Measurements from ENCODE around the gene E2F3. TPM values are rescaled to one million over a fixed set of nuclear protein-coding genes. Genes with fewer than 3 reads are reported as not detected.

Gene E2F3
- total and polyA plus RNA-seq, 2 donors (not counting 3 experiments of a cell fraction or from before 2014, with no cell fraction given) = 8.6 to 22.0 TPM

DNA sequence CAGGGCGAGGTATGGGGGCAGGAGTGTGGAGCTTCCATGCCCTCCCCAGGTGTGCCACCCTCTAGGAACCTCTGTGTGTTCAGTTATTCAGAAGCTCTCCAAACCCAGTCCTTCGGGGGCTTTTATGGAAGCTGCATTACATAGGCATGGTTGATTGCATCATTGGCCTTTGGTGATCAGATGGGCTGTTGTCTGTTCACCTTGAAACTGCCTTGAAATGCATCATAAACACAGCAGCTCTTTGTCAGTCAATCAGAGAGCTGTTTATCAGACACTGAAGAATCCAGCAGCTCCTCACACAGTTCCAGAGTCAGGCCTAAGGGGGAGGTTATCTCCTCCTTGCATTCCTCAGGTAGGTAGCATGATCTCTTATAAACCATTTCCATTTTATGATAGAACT lies 62.4 kb downstream of the E2F3 start:
- Histone ChIP-seq H3K9ac (replicated peaks; ENCODE audit: extremely low read depth, insufficient read depth, low read length) (no peak overlapping the region), H3K9me3 (replicated peaks; ENCODE audit: control insufficient read depth, insufficient read depth, low read length) (no peaks in the 10 kb centered on the region), H3K4me1 (ENCODE audit: control insufficient read depth, extremely low read depth, insufficient read depth, low read length) (no peaks in the 10 kb centered on the region), H4K20me1 (replicated peaks; ENCODE audit: control insufficient read depth, extremely low read depth, insufficient read depth, low read length) (peaks cover 2% of the 10 kb centered on the region), H3K27me3 (ENCODE audit: control insufficient read depth in 2 of 2, insufficient read depth in 2 of 2, low read length in 2 of 2) (no peaks in the 10 kb centered on the region), H3K9me1 (replicated peaks; ENCODE audit: control insufficient read depth, extremely low read depth, insufficient read depth, low read length) (no peaks in the 10 kb centered on the region), H3K79me2 (ENCODE audit: control insufficient read depth, insufficient read depth, low read length) (peaks cover 48% of the 10 kb centered on the region), H3K4me3 (replicated peaks in 1 of 3; ENCODE audit: insufficient read depth in 1 of 3, low read depth in 1 of 3, low read length in 3 of 3) (no peak overlapping the region), H3K36me3 (ENCODE audit: control insufficient read depth in 2 of 2, extremely low read depth in 1 of 2, insufficient read depth in 2 of 2, low read length in 2 of 2) (peaks cover 0 to 2% of the 10 kb centered on the region in 2 experiments), H3K27ac (ENCODE audit: insufficient read depth, low read depth, low read length) (no peak overlapping the region), H2AFZ (ENCODE audit: low read depth, low read length) (no peak overlapping the region), H3K4me2 (ENCODE audit: insufficient read depth, low read length) (no peak overlapping the region)
- no peak for DNase-seq (ENCODE audit: low read depth, low spot score)
- BruUV-seq (replicated peaks) = no TSS peak
- intact Hi-C loops (cut with micrococcal nuclease) = no loop called here
- ChIA-PET POLR2A (no interaction called here), CTCF (interaction anchor here (1.4 kb wide), 1 partner anchor 60 kb away, joined by 5 read pairs; no protein-coding TSS in a partner anchor)
- no peak for FAIRE-seq
- TF ChIP-seq FOS (IDR thresholded peaks at IDR 0.05; ENCODE audit: borderline replicate concordance, insufficient read depth, low read length) = no peak
- TF ChIP-seq, protein P1, sequence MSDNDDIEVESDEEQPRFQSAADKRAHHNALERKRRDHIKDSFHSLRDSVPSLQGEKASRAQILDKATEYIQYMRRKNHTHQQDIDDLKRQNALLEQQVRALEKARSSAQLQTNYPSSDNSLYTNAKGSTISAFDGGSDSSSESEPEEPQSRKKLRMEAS (IDR thresholded peaks at IDR 0.05; ENCODE audit: insufficient read depth, insufficient read length) = no peak
- TF ChIP-seq, protein P2, sequence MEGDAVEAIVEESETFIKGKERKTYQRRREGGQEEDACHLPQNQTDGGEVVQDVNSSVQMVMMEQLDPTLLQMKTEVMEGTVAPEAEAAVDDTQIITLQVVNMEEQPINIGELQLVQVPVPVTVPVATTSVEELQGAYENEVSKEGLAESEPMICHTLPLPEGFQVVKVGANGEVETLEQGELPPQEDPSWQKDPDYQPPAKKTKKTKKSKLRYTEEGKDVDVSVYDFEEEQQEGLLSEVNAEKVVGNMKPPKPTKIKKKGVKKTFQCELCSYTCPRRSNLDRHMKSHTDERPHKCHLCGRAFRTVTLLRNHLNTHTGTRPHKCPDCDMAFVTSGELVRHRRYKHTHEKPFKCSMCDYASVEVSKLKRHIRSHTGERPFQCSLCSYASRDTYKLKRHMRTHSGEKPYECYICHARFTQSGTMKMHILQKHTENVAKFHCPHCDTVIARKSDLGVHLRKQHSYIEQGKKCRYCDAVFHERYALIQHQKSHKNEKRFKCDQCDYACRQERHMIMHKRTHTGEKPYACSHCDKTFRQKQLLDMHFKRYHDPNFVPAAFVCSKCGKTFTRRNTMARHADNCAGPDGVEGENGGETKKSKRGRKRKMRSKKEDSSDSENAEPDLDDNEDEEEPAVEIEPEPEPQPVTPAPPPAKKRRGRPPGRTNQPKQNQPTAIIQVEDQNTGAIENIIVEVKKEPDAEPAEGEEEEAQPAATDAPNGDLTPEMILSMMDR (IDR thresholded peaks at IDR 0.05; ENCODE audit: extremely low read depth in 1 of 2, insufficient read depth in 1 of 2, low read depth in 1 of 2, low read length in 2 of 2) = no peak
- TF ChIP-seq MYC (IDR thresholded peaks at IDR 0.05; ENCODE audit: low read depth, low read length) = no peak
- no peak for TF ChIP-seq POLR2A (IDR thresholded peaks at IDR 0.05; ENCODE audit: low read depth, low read length)
- no peak for TF ChIP-seq EZH2 (IDR thresholded peaks at IDR 0.05; ENCODE audit: borderline replicate concordance, low read depth, low read length, severe bottlenecking)
- TF ChIP-seq POLR2AphosphoS5 (IDR thresholded peaks at IDR 0.05; ENCODE audit: insufficient read depth, low read depth, low read length) = no peak
- no peak for TF ChIP-seq GATA2 (IDR thresholded peaks at IDR 0.05; ENCODE audit: insufficient read depth, insufficient read length, low read depth, low read length)
- dilution Hi-C loops (cut with MboI; ENCODE audit: extremely low pct_ligation_motif_present, low sequenced_read_pairs) = no loop called here
